ENCODE data around the gene PALMD.

GRCh38 chr1:99638853-99639252 is 7.1 kb upstream of the PALMD start:
- TF ChIP-seq CTCF (conservative IDR thresholded peaks at IDR 0.05 in 1 of 2, IDR thresholded peaks at IDR 0.05 in 1 of 2; ENCODE audit: extremely low read depth in 1 of 2, insufficient read depth in 1 of 2, low read depth in 1 of 2, low read length in 2 of 2): no peak
- TF ChIP-seq EZH2 (IDR thresholded peaks at IDR 0.05; ENCODE audit: borderline replicate concordance, low read length): no peak

Measured in mammary epithelial cell (primary cell).